OCI-LY7 (cell line): ENCODE measurements around the gene CFAP69. TPM values are rescaled to one million over a fixed set of nuclear protein-coding genes. Genes with fewer than 3 reads are reported as not detected.

ENCODE experiments used
- BruUV-seq: library from RNA; stranded (reverse); fragments of 400-500 nt; replicated peaks from 2 replicates; lab custom pipeline; 2021; lab: Mats Ljungman, UMichigan
- CTCF ChIA-PET: fragments of 300-600 bp; sonication (Branson Sonifier 250); formaldehyde crosslinking; loops from one replicate; lab custom pipeline; 2022; ENCODE audit warnings: antibody characterized with exemption; ENCODE audit not compliant: unreplicated experiment; lab: Charles Lee
- POLR2A ChIA-PET: fragments of 300-600 bp; sonication (Branson Sonifier 250); formaldehyde crosslinking; loops from one replicate; lab custom pipeline; 2022; ENCODE audit warnings: antibody characterized with exemption; lab: Charles Lee
- DNase-seq: peaks from one replicate; pipeline ENCODE4 v3.0.0-alpha.2; 2015; ENCODE audit warnings: low spot score
- H2AFZ ChIP-seq: fragments of 200-600 bp; sonication (generic), shearing (Covaris generic); 2 replicates; pipeline ENCODE4 v1.6.1; 2014; ENCODE audit warnings: mild to moderate bottlenecking, antibody characterized with exemption, low read length, moderate library complexity
- H3K27ac ChIP-seq: fragments of 200-600 bp; sonication (generic); 2 replicates; pipeline ENCODE4 v1.5.1; 2014; ENCODE audit warnings: mixed run types, low read depth, mild to moderate bottlenecking, moderate library complexity, low read length, inconsistent platforms; ENCODE audit not compliant: poor library complexity, severe bottlenecking
- H3K36me3 ChIP-seq: fragments of 200-600 bp; sonication (generic); 2 replicates; pipeline ENCODE4 v1.6.1; 2014; ENCODE audit warnings: mild to moderate bottlenecking, antibody characterized with exemption, low read length, moderate library complexity, mixed read lengths; ENCODE audit not compliant: insufficient read depth
- H3K4me1 ChIP-seq: fragments of 200-600 bp; sonication (generic); 2 replicates; pipeline ENCODE4 v1.5.1; 2014; ENCODE audit warnings: mild to moderate bottlenecking, low read length; ENCODE audit not compliant: insufficient read depth, poor library complexity, severe bottlenecking
- H3K4me2 ChIP-seq: fragments of 200-600 bp; sonication (generic); 2 replicates; pipeline ENCODE4 v1.6.1; 2014; ENCODE audit warnings: mild to moderate bottlenecking, low read length
- H3K4me3 ChIP-seq: fragments of 200-600 bp; sonication (generic); 2 replicates; pipeline ENCODE4 v1.5.1; 2014; ENCODE audit warnings: mild to moderate bottlenecking, low read depth, low read length; ENCODE audit not compliant: poor library complexity, severe bottlenecking
- H3K79me2 ChIP-seq: fragments of 200-600 bp; sonication (generic); 2 replicates; pipeline ENCODE4 v1.6.1; 2016; ENCODE audit warnings: low read depth, mild to moderate bottlenecking, low read length, moderate library complexity, mixed read lengths; ENCODE audit not compliant: insufficient read depth
- H3K9me2 ChIP-seq: fragments of 200-600 bp; sonication (generic); 2 replicates; pipeline ENCODE4 v1.6.1; 2016; ENCODE audit warnings: mild to moderate bottlenecking, low read length, mixed read lengths; ENCODE audit not compliant: insufficient read depth
- H3K9me3 ChIP-seq: fragments of 200-600 bp; sonication (generic); 2 replicates; pipeline ENCODE4 v1.6.1; 2014; ENCODE audit warnings: mild to moderate bottlenecking, mixed run types, low read length, mixed read lengths
- H4K20me1 ChIP-seq: fragments of 200-600 bp; sonication (generic); 2 replicates; pipeline ENCODE4 v1.6.1; 2014; ENCODE audit warnings: mild to moderate bottlenecking, antibody characterized with exemption, low read length, moderate library complexity, mixed read lengths; ENCODE audit not compliant: insufficient read depth
- CTCF ChIP-seq: fragments of 200-600 bp; sonication (generic); conservative IDR thresholded peaks from 2 replicates; pipeline ENCODE4 v1.5.1; 2014; ENCODE audit warnings: mild to moderate bottlenecking, antibody characterized with exemption, low read length, moderate library complexity, mixed read lengths
- EZH2phosphoT487 ChIP-seq: fragments of 200-600 bp; sonication (generic); IDR thresholded peaks from 2 replicates; pipeline ENCODE4 v1.6.1; 2018; ENCODE audit warnings: low read depth, borderline replicate concordance, mild to moderate bottlenecking, mixed run types, antibody characterized with exemption, low read length, moderate library complexity, mixed read lengths
- intact Hi-C: fragments of 100-400 bp; cut with micrococcal nuclease; formaldehyde crosslinking; loops from one replicate; pipeline ENCODE4 v1.10.0; 2022; ENCODE audit not compliant: unreplicated experiment
- total RNA-seq, 2 experiments: library from RNA; depleted of rRNA in 1 of 2; stranded (reverse); fragments of >200 nt in 1 of 2; shearing (Covaris generic) in 1 of 2; gene quantifications; 2 replicates each; pipeline ENCODE4 v1.2.3, GENCODE V29; 2014 to 2022

Gene CFAP69
- total RNA-seq, 2 experiments from 2014 or later: not detected

- POLR2A ChIA-PET: no interaction called here
- CTCF ChIA-PET: no interaction called here
- H2AFZ ChIP-seq: no peak overlapping the region
- no peak overlapping the region for H3K4me3 ChIP-seq
- TF ChIP-seq EZH2phosphoT487 (no peak), CTCF (no peak)
- intact Hi-C loops: no loop called here
- no peaks in the 10 kb centered on the region for H3K9me2 ChIP-seq
- no peaks in the 10 kb centered on the region for H4K20me1 ChIP-seq
- no peaks in the 10 kb centered on the region for H3K79me2 ChIP-seq
- no peaks in the 10 kb centered on the region for H3K36me3 ChIP-seq
- H3K4me2 ChIP-seq: no peak overlapping the region
- no peaks in the 10 kb centered on the region for H3K9me3 ChIP-seq
- H3K4me1 ChIP-seq: no peaks in the 10 kb centered on the region
- DNase-seq: no peak
- no peak overlapping the region for H3K27ac ChIP-seq
- BruUV-seq: no TSS peak
Observed at GRCh38 chr7:90225181-90225580, 19.8 kb upstream of the CFAP69 start.

- no peak overlapping the region for H2AFZ ChIP-seq
- ChIA-PET CTCF (no interaction called here), POLR2A (no interaction called here)
- no peaks in the 10 kb centered on the region for H4K20me1 ChIP-seq
- H3K4me3 ChIP-seq: no peak overlapping the region
- H3K9me3 ChIP-seq: no peaks in the 10 kb centered on the region
- intact Hi-C loops: no loop called here
- DNase-seq: no peak
- no peaks in the 10 kb centered on the region for H3K36me3 ChIP-seq
- H3K9me2 ChIP-seq: no peaks in the 10 kb centered on the region
- no peak overlapping the region for H3K4me2 ChIP-seq
- TF ChIP-seq EZH2phosphoT487 (no peak), CTCF (no peak)
- no peak overlapping the region for H3K27ac ChIP-seq
- no TSS peak for BruUV-seq
- no peaks in the 10 kb centered on the region for H3K4me1 ChIP-seq
- H3K79me2 ChIP-seq: no peaks in the 10 kb centered on the region
Observed at GRCh38 chr7:90225601-90226000, 19.4 kb upstream of the CFAP69 start.

- Histone ChIP-seq H3K27ac (no peak overlapping the region), H3K36me3 (no peaks in the 10 kb centered on the region), H3K9me3 (no peaks in the 10 kb centered on the region), H3K4me1 (no peaks in the 10 kb centered on the region), H2AFZ (no peak overlapping the region), H4K20me1 (no peaks in the 10 kb centered on the region), H3K4me2 (no peak overlapping the region), H3K4me3 (no peak overlapping the region), H3K79me2 (no peaks in the 10 kb centered on the region), H3K9me2 (no peaks in the 10 kb centered on the region)
- TF ChIP-seq EZH2phosphoT487: no peak
- no peak for TF ChIP-seq CTCF
- intact Hi-C loops: no loop called here
- DNase-seq: no peak
- ChIA-PET POLR2A (interaction anchor here (0.6 to 1.5 kb wide), 3 partner anchors 16 to 49 kb away, joined by 3 to 5 read pairs (median 4); no protein-coding TSS in a partner anchor), CTCF (no interaction called here)
- no TSS peak for BruUV-seq
Observed at GRCh38 chr7:90227259-90227658, 17.7 kb upstream of the CFAP69 start.
